ENCODE measurements around the gene ACTL8.

GRCh38 chr1:17719874-17720273, 35.3 kb upstream of the ACTL8 start:
- TF ChIP-seq EZH2 (IDR thresholded peaks at IDR 0.05; ENCODE audit: borderline replicate concordance) (no peak), CTCF (IDR thresholded peaks at IDR 0.05; ENCODE audit: poor library complexity) (no peak), EZH2phosphoT487 (IDR thresholded peaks at IDR 0.05; ENCODE audit: low read depth, severe bottlenecking, unreplicated experiment) (no peak)
